Measurements from ENCODE around the gene PALM2AKAP2.

DNA sequence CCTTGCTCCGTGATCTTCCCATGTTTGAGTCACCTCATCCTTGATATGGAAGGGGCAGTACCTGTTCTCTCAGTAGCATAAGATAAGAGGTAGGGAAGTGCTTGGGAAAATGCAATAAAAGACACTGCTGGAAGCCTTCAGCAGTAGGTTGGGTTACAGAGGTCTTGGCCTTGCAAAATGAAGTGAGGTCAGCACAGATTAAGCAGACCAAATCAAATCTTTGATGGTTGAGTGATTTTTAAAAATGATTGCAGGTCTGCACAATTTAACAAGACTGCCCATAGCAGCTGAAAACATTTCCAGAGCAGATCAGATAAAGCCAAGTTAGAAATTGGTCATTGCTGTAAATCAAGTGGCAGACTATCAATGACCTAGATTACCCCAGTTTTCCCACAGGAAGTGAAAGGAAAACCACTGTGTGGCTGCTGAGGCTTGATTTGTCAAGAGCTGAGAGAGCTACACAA lies 32.9 kb downstream of the PALM2AKAP2 start:
- no peak for TF ChIP-seq POLR2AphosphoS5 (IDR thresholded peaks at IDR 0.05)
- TF ChIP-seq, protein P1, sequence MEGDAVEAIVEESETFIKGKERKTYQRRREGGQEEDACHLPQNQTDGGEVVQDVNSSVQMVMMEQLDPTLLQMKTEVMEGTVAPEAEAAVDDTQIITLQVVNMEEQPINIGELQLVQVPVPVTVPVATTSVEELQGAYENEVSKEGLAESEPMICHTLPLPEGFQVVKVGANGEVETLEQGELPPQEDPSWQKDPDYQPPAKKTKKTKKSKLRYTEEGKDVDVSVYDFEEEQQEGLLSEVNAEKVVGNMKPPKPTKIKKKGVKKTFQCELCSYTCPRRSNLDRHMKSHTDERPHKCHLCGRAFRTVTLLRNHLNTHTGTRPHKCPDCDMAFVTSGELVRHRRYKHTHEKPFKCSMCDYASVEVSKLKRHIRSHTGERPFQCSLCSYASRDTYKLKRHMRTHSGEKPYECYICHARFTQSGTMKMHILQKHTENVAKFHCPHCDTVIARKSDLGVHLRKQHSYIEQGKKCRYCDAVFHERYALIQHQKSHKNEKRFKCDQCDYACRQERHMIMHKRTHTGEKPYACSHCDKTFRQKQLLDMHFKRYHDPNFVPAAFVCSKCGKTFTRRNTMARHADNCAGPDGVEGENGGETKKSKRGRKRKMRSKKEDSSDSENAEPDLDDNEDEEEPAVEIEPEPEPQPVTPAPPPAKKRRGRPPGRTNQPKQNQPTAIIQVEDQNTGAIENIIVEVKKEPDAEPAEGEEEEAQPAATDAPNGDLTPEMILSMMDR (IDR thresholded peaks at IDR 0.05): no peak
